Activated naive CD4-positive, alpha-beta T cell treated with anti-CD3 and anti-CD28 coated beads, Interleukin-2, amount 10 ng/mL, durations not matched to agents 7 days and 5 days (primary cell): ENCODE results near the gene CAMK1D.

Experiments used
- CTCF ChIA-PET: fragments of 350-600 bp; sonication (Branson Sonifier 250); formaldehyde crosslinking; loops from one replicate; lab custom pipeline; 2021; ENCODE audit warnings: antibody characterized with exemption; lab: Charles Lee
- DNase-seq: peaks from one replicate; pipeline ENCODE4 v3.0.0-alpha.2; 2020
- H3K27ac Mint-ChIP-seq: one replicate; pipeline ENCODE4 v1.8.0; 2021; ENCODE audit warnings: mild to moderate bottlenecking, moderate library complexity, mixed read lengths
- H3K27me3 Mint-ChIP-seq: one replicate; pipeline ENCODE4 v1.8.0; 2021; ENCODE audit warnings: mild to moderate bottlenecking, mixed read lengths
- H3K36me3 Mint-ChIP-seq: one replicate; pipeline ENCODE4 v1.8.0; 2021; ENCODE audit warnings: mixed read lengths
- H3K4me1 Mint-ChIP-seq: one replicate; pipeline ENCODE4 v1.8.0; 2021; ENCODE audit warnings: mixed read lengths
- H3K4me3 Mint-ChIP-seq: one replicate; pipeline ENCODE4 v1.8.0; 2021; ENCODE audit warnings: mild to moderate bottlenecking, moderate library complexity, mixed read lengths
- H3K9me3 Mint-ChIP-seq: one replicate; pipeline ENCODE4 v1.8.0; 2021; ENCODE audit warnings: mixed read lengths

The CAMK1D gene

GRCh38 chr10:12663863-12664262, 314.5 kb downstream of the CAMK1D start:
- no peaks in the 10 kb centered on the region for H3K36me3 Mint-ChIP-seq
- CTCF ChIA-PET: no interaction called here
- no peaks in the 10 kb centered on the region for H3K4me1 Mint-ChIP-seq
- H3K27me3 Mint-ChIP-seq: no peaks in the 10 kb centered on the region
- H3K4me3 Mint-ChIP-seq: no peak overlapping the region
- no peaks in the 10 kb centered on the region for H3K9me3 Mint-ChIP-seq
- DNase-seq: no peak
- no peak overlapping the region for H3K27ac Mint-ChIP-seq

GRCh38 chr10:12665501-12665900, 316.2 kb downstream of the CAMK1D start:
- Mint-ChIP-seq H3K27me3 (no peaks in the 10 kb centered on the region), H3K9me3 (no peaks in the 10 kb centered on the region), H3K27ac (no peak overlapping the region), H3K4me3 (no peak overlapping the region), H3K4me1 (no peaks in the 10 kb centered on the region), H3K36me3 (no peaks in the 10 kb centered on the region)
- CTCF ChIA-PET: interaction anchor here (1.6 kb wide), 1 partner anchor 9 kb away, joined by 7 read pairs; no protein-coding TSS in a partner anchor
- no peak for DNase-seq

DNA sequence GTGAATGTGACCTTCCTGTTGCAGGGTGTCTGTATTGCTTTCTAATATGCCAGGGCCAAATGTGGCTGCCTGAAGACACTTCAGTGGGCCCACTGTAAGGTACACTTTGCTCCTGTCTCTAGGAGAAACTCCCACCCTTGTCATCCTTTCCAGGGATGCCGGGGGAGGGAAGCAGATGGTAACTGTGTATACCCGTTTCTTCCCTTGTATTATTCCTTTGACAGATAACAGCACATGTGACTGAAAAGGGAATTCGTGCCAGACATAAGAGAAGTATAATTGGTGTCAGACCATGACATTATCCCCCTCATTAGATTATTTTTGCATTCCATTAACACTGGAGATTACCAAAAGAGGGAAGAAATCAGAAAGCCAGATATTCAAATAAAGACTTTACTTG, 317.7 kb downstream of the CAMK1D start:
- Mint-ChIP-seq H3K4me1 (no peaks in the 10 kb centered on the region), H3K9me3 (no peaks in the 10 kb centered on the region), H3K36me3 (no peaks in the 10 kb centered on the region), H3K27me3 (no peaks in the 10 kb centered on the region), H3K4me3 (no peak overlapping the region), H3K27ac (no peak overlapping the region)
- CTCF ChIA-PET: no interaction called here
- DNase-seq: no peak

DNA sequence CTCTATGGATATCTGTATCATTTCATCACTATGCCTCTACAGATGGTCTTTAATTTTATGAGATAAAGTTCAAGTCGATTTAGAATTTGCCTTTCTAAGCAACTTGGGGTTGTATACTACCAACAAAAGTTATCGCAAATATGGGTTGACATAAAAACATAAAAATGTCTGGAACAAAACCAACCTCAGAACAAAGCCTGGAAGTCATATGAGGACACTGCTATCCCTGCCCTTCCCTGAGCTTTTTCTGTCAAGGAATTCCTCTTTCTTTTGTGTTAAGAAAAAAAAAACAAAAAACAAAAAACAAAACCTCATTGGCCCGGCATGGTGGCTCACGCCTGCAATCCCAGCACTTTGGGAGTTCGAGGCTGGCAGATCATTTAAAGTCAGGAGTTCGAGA, 319.3 kb downstream of the CAMK1D start:
- Mint-ChIP-seq H3K27me3 (no peaks in the 10 kb centered on the region), H3K27ac (no peak overlapping the region), H3K4me1 (no peaks in the 10 kb centered on the region), H3K36me3 (no peaks in the 10 kb centered on the region), H3K4me3 (no peak overlapping the region), H3K9me3 (no peaks in the 10 kb centered on the region)
- CTCF ChIA-PET: no interaction called here
- no peak for DNase-seq

- Mint-ChIP-seq H3K9me3 (no peaks in the 10 kb centered on the region), H3K4me1 (no peaks in the 10 kb centered on the region), H3K27ac (no peak overlapping the region), H3K36me3 (no peaks in the 10 kb centered on the region), H3K27me3 (no peaks in the 10 kb centered on the region), H3K4me3 (no peak overlapping the region)
- DNase-seq: no peak
- CTCF ChIA-PET: interaction anchor here (1.5 kb wide), 1 partner anchor 13 kb away, joined by 5 read pairs; no protein-coding TSS in a partner anchor
These were observed 320.7 kb downstream of the CAMK1D start for GRCh38 chr10:12670004-12670403.

- H3K4me1 Mint-ChIP-seq: no peaks in the 10 kb centered on the region
- H3K4me3 Mint-ChIP-seq: no peak overlapping the region
- no peak for DNase-seq
- H3K27ac Mint-ChIP-seq: no peak overlapping the region
- CTCF ChIA-PET: no interaction called here
- no peaks in the 10 kb centered on the region for H3K9me3 Mint-ChIP-seq
- peaks cover 3% of the 10 kb centered on the region for H3K27me3 Mint-ChIP-seq
- H3K36me3 Mint-ChIP-seq: no peaks in the 10 kb centered on the region
These were observed 325.8 kb downstream of the CAMK1D start for GRCh38 chr10:12675186-12675585.

DNA sequence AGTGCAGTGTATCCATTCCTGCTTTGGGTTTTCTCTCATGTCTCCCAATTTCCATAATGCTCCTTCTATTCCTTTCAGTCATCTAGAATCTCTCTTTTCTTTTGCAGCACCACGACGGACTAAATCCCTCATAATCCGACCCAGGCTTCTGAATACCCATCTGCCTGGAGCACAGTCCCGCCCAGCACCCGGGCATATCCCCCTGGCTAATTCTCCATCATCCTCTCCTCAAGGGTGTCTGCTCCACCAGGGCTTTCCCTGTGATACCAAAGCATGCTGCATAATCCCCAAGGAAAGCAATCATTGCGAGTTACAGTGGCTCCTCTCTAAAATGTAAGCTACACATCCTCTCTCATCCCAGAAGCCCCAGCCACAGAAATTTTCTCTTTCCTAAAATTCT, 330.3 kb downstream of the CAMK1D start:
- peaks cover 3% of the 10 kb centered on the region for H3K27me3 Mint-ChIP-seq
- no peaks in the 10 kb centered on the region for H3K36me3 Mint-ChIP-seq
- CTCF ChIA-PET: no interaction called here
- peaks cover 3% of the 10 kb centered on the region for H3K4me1 Mint-ChIP-seq
- no peaks in the 10 kb centered on the region for H3K9me3 Mint-ChIP-seq
- no peak overlapping the region for H3K4me3 Mint-ChIP-seq
- no peak for DNase-seq
- no peak overlapping the region for H3K27ac Mint-ChIP-seq

GRCh38 chr10:12681252-12681651, 331.9 kb downstream of the CAMK1D start:
- CTCF ChIA-PET: no interaction called here
- Mint-ChIP-seq H3K9me3 (no peaks in the 10 kb centered on the region), H3K36me3 (no peaks in the 10 kb centered on the region), H3K4me1 (peaks cover 3% of the 10 kb centered on the region), H3K27ac (no peak overlapping the region), H3K27me3 (peaks cover 3% of the 10 kb centered on the region), H3K4me3 (no peak overlapping the region)
- peak; percentile 34 for DNase-seq

DNA sequence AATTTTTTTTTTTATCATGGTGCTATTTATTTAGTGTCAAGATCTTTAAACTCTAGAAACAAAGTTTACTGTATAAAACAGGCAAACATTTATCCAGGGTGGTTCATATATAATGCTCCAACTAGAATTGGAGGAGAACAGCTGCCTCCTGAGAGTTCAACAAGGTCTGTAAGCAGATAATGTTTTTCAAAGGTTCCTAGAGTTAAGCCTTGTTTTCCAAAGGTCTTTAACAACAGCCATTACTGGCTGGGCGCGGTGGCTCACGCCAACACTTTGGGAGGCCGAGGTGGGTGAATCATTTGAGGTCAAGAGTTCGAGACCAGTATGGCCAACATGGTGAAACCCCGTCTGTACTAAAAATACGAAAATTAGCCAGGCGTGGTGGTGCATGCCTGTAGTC, 335.4 kb downstream of the CAMK1D start:
- DNase-seq: no peak
- Mint-ChIP-seq H3K27ac (no peak overlapping the region), H3K4me1 (peaks cover 3% of the 10 kb centered on the region), H3K4me3 (no peak overlapping the region), H3K27me3 (no peaks in the 10 kb centered on the region), H3K9me3 (no peaks in the 10 kb centered on the region), H3K36me3 (no peaks in the 10 kb centered on the region)
- CTCF ChIA-PET: no interaction called here

DNA sequence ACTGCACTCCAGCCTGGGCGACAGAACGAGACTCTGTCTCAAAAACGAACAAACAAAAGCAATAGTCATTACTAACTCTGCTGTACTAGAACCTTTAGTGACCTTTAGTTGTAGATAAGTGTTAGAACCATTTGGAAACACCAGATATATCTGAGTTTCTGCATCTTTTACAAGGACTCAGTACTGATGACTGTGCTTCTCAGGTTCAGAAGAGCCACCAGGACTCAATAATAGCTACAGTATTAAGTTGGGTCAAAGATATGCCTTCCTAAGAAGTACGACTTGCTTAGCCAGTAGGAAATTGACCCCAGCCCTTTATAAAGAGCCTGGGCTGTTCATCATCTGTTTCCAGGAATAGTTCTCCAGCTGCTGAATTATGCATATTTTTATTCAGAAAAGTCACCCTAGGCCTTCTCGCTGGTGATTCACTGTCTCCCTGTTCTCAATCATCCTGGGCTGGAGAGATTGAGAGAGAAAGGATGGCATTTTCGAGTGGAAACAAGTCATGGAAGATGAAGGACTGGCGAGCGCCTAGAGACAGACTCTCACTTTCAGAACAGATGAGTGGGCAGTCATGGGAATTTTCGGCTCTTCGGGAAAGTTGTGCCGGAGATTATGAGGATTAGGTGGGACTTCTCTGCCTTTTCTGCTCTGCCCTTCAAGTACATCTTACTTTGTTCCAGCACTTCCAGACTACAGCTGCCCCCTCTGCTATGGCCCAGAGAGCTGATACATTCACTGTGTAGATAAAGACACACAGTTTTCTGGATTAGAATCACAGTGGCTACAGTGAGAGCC, 336.1 kb downstream of the CAMK1D start:
- CTCF ChIA-PET: no interaction called here
- Mint-ChIP-seq H3K27ac (no peak overlapping the region), H3K9me3 (no peaks in the 10 kb centered on the region), H3K27me3 (no peaks in the 10 kb centered on the region), H3K4me3 (no peak overlapping the region), H3K36me3 (no peaks in the 10 kb centered on the region), H3K4me1 (peaks cover 3% of the 10 kb centered on the region)
- no peak for DNase-seq

GRCh38 chr10:12687996-12688395, 338.6 kb downstream of the CAMK1D start:
- Mint-ChIP-seq H3K9me3 (no peaks in the 10 kb centered on the region), H3K4me3 (no peak overlapping the region), H3K36me3 (no peaks in the 10 kb centered on the region), H3K27me3 (no peaks in the 10 kb centered on the region), H3K27ac (no peak overlapping the region), H3K4me1 (no peaks in the 10 kb centered on the region)
- CTCF ChIA-PET: no interaction called here
- DNase-seq: no peak

DNA sequence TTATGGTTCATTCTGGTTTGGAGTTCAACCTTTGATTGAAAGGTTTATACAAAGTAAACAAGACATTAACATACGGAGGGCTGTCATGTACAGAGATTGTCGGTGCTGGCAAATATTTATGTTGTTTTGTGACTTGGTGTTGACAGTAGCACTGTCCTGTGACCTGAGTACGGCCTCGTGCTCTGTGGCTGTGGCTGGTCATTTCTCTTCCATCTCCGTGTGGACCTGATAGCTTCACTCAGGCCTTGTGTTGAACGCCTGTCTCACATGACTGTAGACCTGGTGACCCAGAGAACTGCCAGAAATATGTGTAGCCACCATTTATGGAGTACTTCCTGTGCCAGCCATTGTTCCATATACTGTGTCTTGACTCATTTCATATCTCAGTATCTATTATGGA, 340.5 kb downstream of the CAMK1D start:
- no peak overlapping the region for H3K27ac Mint-ChIP-seq
- CTCF ChIA-PET: interaction anchor here (0.6 to 1.1 kb wide), 3 partner anchors 18 to 425 kb away, joined by 3 read pairs; no protein-coding TSS in a partner anchor
- H3K36me3 Mint-ChIP-seq: no peaks in the 10 kb centered on the region
- no peaks in the 10 kb centered on the region for H3K4me1 Mint-ChIP-seq
- no peaks in the 10 kb centered on the region for H3K9me3 Mint-ChIP-seq
- no peak overlapping the region for H3K4me3 Mint-ChIP-seq
- no peak for DNase-seq
- no peaks in the 10 kb centered on the region for H3K27me3 Mint-ChIP-seq

GRCh38 chr10:12690525-12691126, 341.3 kb downstream of the CAMK1D start:
- Mint-ChIP-seq H3K36me3 (no peaks in the 10 kb centered on the region), H3K4me1 (no peaks in the 10 kb centered on the region), H3K27me3 (no peaks in the 10 kb centered on the region), H3K9me3 (no peaks in the 10 kb centered on the region), H3K27ac (no peak overlapping the region), H3K4me3 (no peak overlapping the region)
- CTCF ChIA-PET: no interaction called here
- no peak for DNase-seq

DNA sequence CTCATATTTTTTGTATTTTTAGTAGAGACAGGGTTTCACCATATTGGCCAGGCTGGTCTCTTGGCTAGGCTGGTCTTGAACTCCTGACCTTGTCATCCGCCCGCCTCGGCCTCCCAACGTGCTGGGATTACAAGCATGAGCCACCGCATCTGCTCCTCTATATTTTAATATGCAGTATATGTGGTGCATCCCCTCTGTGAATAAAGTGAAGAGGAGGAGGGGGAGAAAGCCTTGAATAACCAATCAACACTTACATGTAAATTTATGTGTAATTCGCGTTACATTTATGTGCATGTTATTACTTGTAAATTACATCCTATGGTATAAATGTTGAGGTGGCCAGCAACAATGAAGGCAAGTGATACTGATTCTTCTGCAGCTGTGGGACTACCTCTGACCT, 342.2 kb downstream of the CAMK1D start:
- CTCF ChIA-PET: no interaction called here

DNA sequence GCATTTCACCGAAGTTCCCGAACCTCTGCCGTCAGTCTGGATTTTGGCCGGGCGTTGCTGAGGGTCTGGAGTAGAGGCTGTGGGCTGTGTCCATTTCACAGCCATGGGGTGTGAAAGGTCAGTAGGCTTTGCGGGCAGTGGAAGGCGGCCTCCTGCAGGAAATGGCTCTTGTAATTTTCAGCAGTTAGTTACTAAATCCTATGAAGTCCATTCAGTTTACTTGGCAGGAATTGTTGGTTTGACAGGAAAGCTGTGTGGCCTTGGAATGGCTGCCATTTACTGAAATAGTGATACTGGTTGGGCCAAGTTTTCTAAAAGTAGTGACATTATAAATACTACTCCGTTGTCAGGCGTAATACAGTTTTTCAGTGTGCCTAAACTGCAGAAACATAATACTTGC, 348.4 kb downstream of the CAMK1D start:
- no peaks in the 10 kb centered on the region for H3K27me3 Mint-ChIP-seq
- H3K9me3 Mint-ChIP-seq: no peaks in the 10 kb centered on the region
- H3K4me1 Mint-ChIP-seq: peaks cover 11% of the 10 kb centered on the region
- H3K4me3 Mint-ChIP-seq: no peak overlapping the region
- H3K27ac Mint-ChIP-seq: no peak overlapping the region
- CTCF ChIA-PET: interaction anchor here (0.7 kb wide), 1 partner anchor 12 kb away, joined by 3 read pairs; no protein-coding TSS in a partner anchor
- no peaks in the 10 kb centered on the region for H3K36me3 Mint-ChIP-seq
- no peak for DNase-seq

More for the DNA sequence above, 342.2 kb downstream of the CAMK1D start:
- DNase-seq: no peak
- Mint-ChIP-seq H3K27ac (no peak overlapping the region), H3K36me3 (no peaks in the 10 kb centered on the region), H3K4me3 (no peak overlapping the region), H3K4me1 (no peaks in the 10 kb centered on the region), H3K9me3 (no peaks in the 10 kb centered on the region), H3K27me3 (no peaks in the 10 kb centered on the region)
